HL-60 (cell line): ENCODE results near the gene COG6.

Experiments
- POLR2AphosphoS5 ChIP-seq: IDR thresholded peaks from 2 replicates; pipeline ENCODE4 v1.6.1; 2012; ENCODE audit warnings: low read depth
- TF ChIP-seq, protein P1 (sequence below): IDR thresholded peaks from one replicate; pipeline ENCODE4 v1.5.1; 2011; ENCODE audit warnings: low read length, control low read depth, inconsistent platforms; ENCODE audit not compliant: insufficient read depth

DNA sequence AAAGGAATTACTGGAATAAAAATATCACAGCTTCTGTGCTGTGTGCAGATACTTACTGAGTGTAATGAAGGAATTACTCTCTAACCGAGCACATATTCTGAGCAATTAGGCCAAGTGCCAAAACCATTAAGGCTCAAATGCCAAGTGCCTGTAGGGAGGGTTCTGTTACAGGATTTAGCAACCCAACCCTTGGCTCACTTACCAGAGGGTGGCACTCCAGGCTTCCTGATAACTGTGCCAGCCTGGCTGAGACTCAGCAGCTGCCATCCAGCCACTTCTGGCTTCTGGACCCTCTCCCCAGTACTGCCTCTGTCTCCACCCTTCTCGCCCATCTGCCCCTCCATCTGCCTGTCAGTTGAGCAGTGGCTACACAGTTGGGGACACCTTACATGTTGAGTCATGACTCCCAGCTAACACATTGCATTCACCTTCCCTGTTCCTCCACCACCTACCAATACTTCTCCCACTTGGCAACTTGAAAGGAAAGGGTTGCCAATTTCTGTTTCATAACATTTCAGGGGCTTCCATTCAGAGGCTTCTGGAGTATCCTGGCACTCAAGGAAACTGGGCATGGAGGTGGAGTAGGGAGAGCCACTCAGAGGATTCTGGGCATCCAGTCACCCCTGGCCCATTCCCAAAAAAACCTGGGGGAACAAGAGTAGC lies 110.5 kb downstream of the COG6 start:
- TF ChIP-seq, protein P1, sequence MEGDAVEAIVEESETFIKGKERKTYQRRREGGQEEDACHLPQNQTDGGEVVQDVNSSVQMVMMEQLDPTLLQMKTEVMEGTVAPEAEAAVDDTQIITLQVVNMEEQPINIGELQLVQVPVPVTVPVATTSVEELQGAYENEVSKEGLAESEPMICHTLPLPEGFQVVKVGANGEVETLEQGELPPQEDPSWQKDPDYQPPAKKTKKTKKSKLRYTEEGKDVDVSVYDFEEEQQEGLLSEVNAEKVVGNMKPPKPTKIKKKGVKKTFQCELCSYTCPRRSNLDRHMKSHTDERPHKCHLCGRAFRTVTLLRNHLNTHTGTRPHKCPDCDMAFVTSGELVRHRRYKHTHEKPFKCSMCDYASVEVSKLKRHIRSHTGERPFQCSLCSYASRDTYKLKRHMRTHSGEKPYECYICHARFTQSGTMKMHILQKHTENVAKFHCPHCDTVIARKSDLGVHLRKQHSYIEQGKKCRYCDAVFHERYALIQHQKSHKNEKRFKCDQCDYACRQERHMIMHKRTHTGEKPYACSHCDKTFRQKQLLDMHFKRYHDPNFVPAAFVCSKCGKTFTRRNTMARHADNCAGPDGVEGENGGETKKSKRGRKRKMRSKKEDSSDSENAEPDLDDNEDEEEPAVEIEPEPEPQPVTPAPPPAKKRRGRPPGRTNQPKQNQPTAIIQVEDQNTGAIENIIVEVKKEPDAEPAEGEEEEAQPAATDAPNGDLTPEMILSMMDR: no peak
- TF ChIP-seq POLR2AphosphoS5: no peak
